HepG2 (cell line): Measurements from ENCODE around the gene ULK3. TPM values are rescaled to one million over a fixed set of nuclear protein-coding genes. Genes with fewer than 3 reads are reported as not detected.

Experiments used
- ATAC-seq: fragments of 200-7000 bp; cut with Tn5 transposase; 3 replicates; pipeline ENCODE4 v1.9.1; 2020; ENCODE audit warnings: mild to moderate bottlenecking, moderate library complexity
- BruUV-seq: library from RNA; stranded (reverse); fragments of 400-500 nt; replicated peaks from 2 replicates; lab custom pipeline; 2021; lab: Mats Ljungman, UMichigan
- CTCF ChIA-PET: fragments of 300-600 bp; formaldehyde crosslinking; extraction: SDS; loops from one replicate; lab custom pipeline; 2021; ENCODE audit warnings: low total read pairs, inconsistent platforms, low intra/inter-chr PET ratio; lab: Yijun Ruan, JAX
- POLR2A ChIA-PET: fragments of 350-600 bp; sonication (Branson Sonifier 250); formaldehyde crosslinking; loops from one replicate; lab custom pipeline; 2020; ENCODE audit warnings: antibody characterized with exemption, inconsistent platforms; lab: Yijun Ruan, JAX
- DNase-seq: peaks from one replicate; pipeline ENCODE4 v3.0.0-alpha.2; 2015; ENCODE audit warnings: low spot score
- FAIRE-seq: peaks from 3 replicates; lab custom pipeline; 2011; peaks lifted over from hg19 to GRCh38; lab: Jason Lieb, UNC
- H2AFZ ChIP-seq: one replicate; pipeline ENCODE4 v1.6.1; 2011; ENCODE audit warnings: low read length, inconsistent platforms
- H3K27ac ChIP-seq: fragments of 300-600 bp; 3 replicates; pipeline ENCODE4 v1.8.0; 2011; ENCODE audit warnings: mixed run types, mild to moderate bottlenecking, mixed read lengths, low read length, inconsistent platforms; ENCODE audit not compliant: insufficient read depth; ENCODE audit errors: extremely low read length
- H3K27me3 ChIP-seq, 2 experiments: fragments of 200-600 bp in 1 of 2; 2 replicates in 1 of 2; 3 replicates in 1 of 2; pipeline versions ENCODE4 v1.6.0 to v1.8.0; 2011; ENCODE audit warnings: low read length in 2 of 2, mild to moderate bottlenecking in 2 of 2, moderate library complexity in 2 of 2, inconsistent platforms in 1 of 2; ENCODE audit not compliant: insufficient read depth in 2 of 2, control insufficient read depth in 1 of 2
- H3K36me3 ChIP-seq, 2 experiments: fragments of 200-600 bp in 1 of 2; replicated peaks in 1 of 2; 2 replicates in 1 of 2; 3 replicates in 1 of 2; pipeline versions ENCODE4 v1.5.1 to v1.8.0; 2011; ENCODE audit warnings: low read length in 2 of 2, inconsistent platforms in 1 of 2; ENCODE audit not compliant: insufficient read depth in 2 of 2, control insufficient read depth in 1 of 2
- H3K4me1 ChIP-seq: 2 replicates; pipeline ENCODE4 v1.5.1; 2012; ENCODE audit warnings: low read length, inconsistent platforms; ENCODE audit not compliant: insufficient read depth
- H3K4me2 ChIP-seq: 2 replicates; pipeline ENCODE4 v1.6.0; 2011; ENCODE audit warnings: low read depth, low read length, inconsistent platforms
- H3K4me3 ChIP-seq, 3 experiments: fragments of 200-600 bp in 1 of 3; sonication (generic), shearing (Covaris generic) in 1 of 3; replicated peaks in 1 of 3; 2 replicates each; pipeline ENCODE4 v1.5.1; 2011 to 2016; ENCODE audit warnings: low read length in 3 of 3, inconsistent platforms in 2 of 3, low read depth in 2 of 3, mild to moderate bottlenecking in 2 of 3, control low read depth in 1 of 3, mixed read lengths in 1 of 3; ENCODE audit not compliant: insufficient read depth in 1 of 3
- H3K79me2 ChIP-seq: one replicate; pipeline ENCODE4 v1.6.1; 2011; ENCODE audit warnings: low read length, inconsistent platforms; ENCODE audit not compliant: insufficient read depth
- H3K9ac ChIP-seq: 2 replicates; pipeline ENCODE4 v1.6.0; 2011; ENCODE audit warnings: mild to moderate bottlenecking, low read depth, low read length, inconsistent platforms; ENCODE audit not compliant: insufficient read depth
- H3K9me3 ChIP-seq: 2 replicates; pipeline ENCODE4 v1.5.1; 2012; ENCODE audit warnings: mild to moderate bottlenecking, low read length
- H4K20me1 ChIP-seq: 2 replicates; pipeline ENCODE4 v1.6.0; 2011; ENCODE audit warnings: inconsistent platforms, mild to moderate bottlenecking, low read length, moderate library complexity; ENCODE audit not compliant: insufficient read depth
- ADNP ChIP-seq: sonication (generic); formaldehyde crosslinking; IDR thresholded peaks from 2 replicates; pipeline ENCODE4 v1.4.0; 2020; ENCODE audit warnings: missing genetic modification reagents
- AGO2 ChIP-seq: fragments of 200-400 bp; formaldehyde crosslinking; optimal IDR thresholded peaks from 2 replicates; pipeline ENCODE3; 2017; ENCODE audit warnings: mild to moderate bottlenecking, low read depth, low read length, moderate library complexity
- CBX2 ChIP-seq, 2 experiments: fragments of 200-600 bp in 1 of 2; sonication (generic); formaldehyde crosslinking in 1 of 2; IDR thresholded peaks; 2 replicates each; pipeline versions ENCODE4 v1.7.0 to v1.8.1; 2018 to 2022; ENCODE audit warnings: low read depth in 2 of 2, low read length in 1 of 2, mild to moderate bottlenecking in 1 of 2, missing genetic modification reagents in 1 of 2
- ELF4 ChIP-seq: sonication (generic); formaldehyde crosslinking; IDR thresholded peaks from 2 replicates; pipeline ENCODE4 v1.5.0; 2020; ENCODE audit warnings: missing genetic modification reagents, mild to moderate bottlenecking, moderate library complexity, borderline replicate concordance
- HES4 ChIP-seq: sonication (generic); formaldehyde crosslinking; IDR thresholded peaks from 2 replicates; pipeline ENCODE4 v1.9.0; 2021; ENCODE audit warnings: mild to moderate bottlenecking, missing genetic modification reagents, borderline replicate concordance
- KDM1A ChIP-seq: IDR thresholded peaks from 2 replicates; pipeline ENCODE4 v1.6.1; 2016; ENCODE audit warnings: missing compliant biosample characterization
- NAIF1 ChIP-seq: sonication (generic); formaldehyde crosslinking; IDR thresholded peaks from 2 replicates; pipeline ENCODE4 v1.5.0; 2020; ENCODE audit warnings: mild to moderate bottlenecking, missing genetic modification reagents, borderline replicate concordance
- NFKB2 ChIP-seq: sonication (generic); formaldehyde crosslinking; IDR thresholded peaks from 2 replicates; pipeline ENCODE4 v1.4.0; 2020; ENCODE audit warnings: missing genetic modification reagents, borderline replicate concordance
- NFRKB ChIP-seq: fragments of 450-650 bp; IDR thresholded peaks from 2 replicates; pipeline ENCODE4 v1.6.1; 2017
- SRY ChIP-seq: sonication (generic); formaldehyde crosslinking; IDR thresholded peaks from 2 replicates; pipeline ENCODE4 v1.8.0; 2022; ENCODE audit warnings: mild to moderate bottlenecking, missing genetic modification reagents
- TP53 ChIP-seq: sonication (generic); formaldehyde crosslinking; conservative IDR thresholded peaks from 2 replicates; pipeline ENCODE4 v1.4.0; 2020; ENCODE audit warnings: missing genetic modification reagents
- YEATS4 ChIP-seq: sonication (generic); formaldehyde crosslinking; IDR thresholded peaks from 2 replicates; pipeline ENCODE4 v1.4.0; 2020; ENCODE audit warnings: missing genetic modification reagents, borderline replicate concordance
- ZFP36 ChIP-seq: fragments of 150-350 bp; IDR thresholded peaks from 2 replicates; pipeline ENCODE4 v1.6.1; 2018; ENCODE audit warnings: borderline replicate concordance, low read length, low read depth; ENCODE audit not compliant: partially characterized antibody
- ZNF382 ChIP-seq: sonication (generic); formaldehyde crosslinking; IDR thresholded peaks from 2 replicates; pipeline ENCODE4 v1.5.0; 2020; ENCODE audit warnings: missing genetic modification reagents, mild to moderate bottlenecking, borderline replicate concordance
- ZNF484 ChIP-seq: sonication (generic); formaldehyde crosslinking; IDR thresholded peaks from 2 replicates; pipeline ENCODE4 v1.5.1; 2020; ENCODE audit warnings: mild to moderate bottlenecking, low read depth, missing genetic modification reagents, borderline replicate concordance
- ZNF766 ChIP-seq: sonication (generic); formaldehyde crosslinking; IDR thresholded peaks from 2 replicates; pipeline ENCODE4 v1.5.0; 2020; ENCODE audit warnings: missing genetic modification reagents, borderline replicate concordance
- ZNF879 ChIP-seq: sonication (generic); formaldehyde crosslinking; IDR thresholded peaks from 2 replicates; pipeline ENCODE4 v1.8.1; 2023; ENCODE audit warnings: missing genetic modification reagents
- ZSCAN21 ChIP-seq: sonication (generic); formaldehyde crosslinking; IDR thresholded peaks from 2 replicates; pipeline ENCODE4 v1.8.0; 2022; ENCODE audit warnings: mild to moderate bottlenecking, missing genetic modification reagents, moderate library complexity, borderline replicate concordance
- WGBS: methylation state at CpG from one replicate; pipeline ENCODE4 v1.1.6; 2017; ENCODE audit warnings: low lambda C conversion rate; 5-methylcytosine and 5-hydroxymethylcytosine counted together
- in situ Hi-C: cut with HindIII; loops from 2 replicates; pipeline ENCODE4 v1.10.0; 2017; ENCODE audit warnings: low pct_unique_long_range_greater_than_20kb; ENCODE audit not compliant: extremely low pct_ligation_motif_present
- intact Hi-C: fragments of 100-400 bp; cut with micrococcal nuclease; formaldehyde crosslinking; loops from one replicate; pipeline ENCODE4 v1.10.0; 2022; ENCODE audit not compliant: unreplicated experiment
- polyA plus RNA-seq, 8 experiments: library from polyadenylated mRNA; depleted of rRNA in 3 of 8; stranded (reverse) in 7 of 8; unstranded in 1 of 8; fragments of >200 nt; fragmentation: Illumina TruSeq in 4 of 8; extraction: Trizol in 4 of 8; gene quantifications; 2 replicates each; pipeline versions ENCODE4 v1.2.1 to v1.2.3, GENCODE V29; 2011 to 2016; ENCODE audit warnings: low read depth in 4 of 8, missing spikeins in 1 of 8, mixed read lengths in 1 of 8; ENCODE audit not compliant: insufficient read depth in 1 of 8
- total RNA-seq, 5 experiments: library from RNA; depleted of rRNA; stranded (reverse); fragments of >200 nt; fragmentation: Illumina TruSeq; extraction: Trizol; gene quantifications; 2 replicates each; pipeline ENCODE4 v1.2.3, GENCODE V29; 2016; ENCODE audit warnings: low read depth in 1 of 5

Gene ULK3
- total and polyA plus RNA-seq, 2 of the 13 experiments (the other 11 are each of a cell fraction or from before 2014, with no cell fraction given): 15.2 to 23.7 TPM

DNA sequence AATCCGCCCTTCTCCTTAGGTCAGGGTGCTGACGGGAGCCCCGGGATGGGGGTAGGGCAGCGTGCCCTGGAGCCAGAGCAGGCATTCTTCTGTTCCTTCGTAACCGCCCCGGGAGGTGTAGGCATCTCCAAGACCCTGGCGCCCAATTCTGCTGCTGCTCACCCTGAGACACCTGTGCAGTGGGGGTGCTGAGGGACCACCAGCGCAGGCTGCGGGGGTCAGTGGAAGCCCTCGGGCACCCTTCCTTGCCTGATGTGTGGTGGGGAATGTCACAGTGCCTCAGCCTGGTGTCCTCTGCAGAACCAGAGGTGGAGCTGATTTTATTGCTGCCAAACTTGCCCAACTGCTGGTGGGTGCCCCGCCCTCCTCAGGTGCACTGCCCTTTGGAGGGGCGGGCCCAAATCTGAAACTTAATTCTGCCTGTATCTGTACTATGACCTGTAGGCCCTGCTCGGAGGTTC, 53.8 kb downstream of the ULK3 start:
- Histone ChIP-seq H3K27me3 (no peaks in the 10 kb centered on the region), H3K4me1 (peaks cover 36% of the 10 kb centered on the region), H3K36me3 (peaks cover 8 to 28% of the 10 kb centered on the region in 2 experiments; a peak in 4 of 5 replicates), H3K9me3 (no peaks in the 10 kb centered on the region), H3K4me3 (no peak overlapping the region), H3K4me2 (no peak overlapping the region), H3K9ac (no peak overlapping the region)
- no peak for DNase-seq
- FAIRE-seq: no peak
- BruUV-seq: no TSS peak
- no peak for ATAC-seq
- CTCF ChIA-PET: no interaction called here
- in situ Hi-C loops: loop anchor here (10.0 kb wide), 1 partner anchor 244 kb away; the partner anchor contains the start of gene ARID3B
- no peak for TF ChIP-seq KDM1A (CRISPR knock-in tag)
- TF ChIP-seq ZNF382: no peak
- TF ChIP-seq TP53 (CRISPR knock-in tag): no peak
- TF ChIP-seq AGO2: peak; percentile 27
- TF ChIP-seq, all 625 proteins: peak for 1
- 95% methylated on average over 12 of the region's 14 CpGs for WGBS
- Histone ChIP-seq H4K20me1 (peaks cover 27% of the 10 kb centered on the region; the same call in 1 of the 2 replicates), H3K79me2 (peaks cover 50% of the 10 kb centered on the region), H3K27ac (no peak overlapping the region), H2AFZ (no peak overlapping the region)
- POLR2A ChIA-PET: interaction anchor here (1.7 kb wide), 1 partner anchor 9 kb away, joined by 3 read pairs; no protein-coding TSS in a partner anchor
- intact Hi-C loops: no loop called here

DNA sequence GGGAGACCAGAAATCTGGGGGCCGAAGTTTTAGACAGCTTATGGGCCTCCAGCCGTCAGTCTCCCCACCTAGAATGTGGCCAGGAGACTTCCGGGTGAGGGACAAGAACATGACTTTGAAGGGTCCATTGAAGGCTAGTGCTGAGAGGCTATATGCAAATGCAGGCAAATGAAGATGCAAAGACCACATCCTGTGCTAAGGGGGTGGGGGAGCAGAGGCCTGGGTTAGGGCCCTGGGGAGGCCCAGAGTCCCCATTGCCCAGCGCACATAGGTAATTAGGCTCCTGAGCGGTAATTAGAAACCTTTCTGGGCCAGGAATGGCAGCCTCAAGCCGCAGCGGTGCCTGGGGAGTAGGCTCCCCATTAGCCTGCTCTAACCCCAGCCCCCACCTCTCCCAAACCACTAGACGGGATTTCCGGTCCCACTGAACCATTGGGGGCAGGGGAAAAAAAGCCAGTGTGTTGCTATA, 54.2 kb downstream of the ULK3 start:
- Histone ChIP-seq H3K79me2 (peaks cover 55% of the 10 kb centered on the region), H3K36me3 (peaks cover 8 to 28% of the 10 kb centered on the region in 2 experiments; a peak in 4 of 5 replicates), H3K9me3 (no peaks in the 10 kb centered on the region), H3K4me1 (peaks cover 41% of the 10 kb centered on the region), H3K27ac (no peak overlapping the region), H3K9ac (no peak overlapping the region), H3K27me3 (no peaks in the 10 kb centered on the region), H4K20me1 (peaks cover 30% of the 10 kb centered on the region), H2AFZ (no peak overlapping the region), H3K4me3 (no peak overlapping the region), H3K4me2 (no peak overlapping the region)
- POLR2A ChIA-PET: interaction anchor here (1.1 to 1.7 kb wide), 2 partner anchors 9 to 12 kb away, joined by 3 read pairs; no protein-coding TSS in a partner anchor
- no peak for TF ChIP-seq CBX2 (IDR thresholded peaks at IDR 0.05; ENCODE audit: low read depth, low read length)
- TF ChIP-seq CBX2 (CRISPR knock-in tag; IDR thresholded peaks at IDR 0.05; ENCODE audit: low read depth): no peak
- no peak for TF ChIP-seq NFRKB
- no peak for TF ChIP-seq ZNF484 (CRISPR knock-in tag)
- no peak for TF ChIP-seq ELF4 (CRISPR knock-in tag)
- TF ChIP-seq ZNF879 (CRISPR knock-in tag): no peak
- TF ChIP-seq NAIF1: no peak
- TF ChIP-seq SRY (CRISPR knock-in tag): no peak
- TF ChIP-seq NFKB2 (CRISPR knock-in tag): no peak
- TF ChIP-seq HES4: no peak
- no peak for TF ChIP-seq YEATS4
- no peak for TF ChIP-seq ZNF766 (CRISPR knock-in tag)
- no peak for TF ChIP-seq ADNP (CRISPR knock-in tag)
- no peak for TF ChIP-seq ZSCAN21 (CRISPR knock-in tag)
- no peak for TF ChIP-seq ZFP36
- DNase-seq (no peak), FAIRE-seq (no peak), ATAC-seq (no peak)
- BruUV-seq: no TSS peak
- CTCF ChIA-PET: interaction anchor here (1.6 kb wide), 1 partner anchor 15 kb away, joined by 3 read pairs; no protein-coding TSS in a partner anchor
- 88% methylated on average over 4 of the region's 9 CpGs for WGBS
- intact Hi-C loops: no loop called here
- in situ Hi-C loops: loop anchor here (10.0 kb wide), 1 partner anchor 244 kb away; the partner anchor contains the start of gene ARID3B
